Left renal pelvis (tissue), 4 donors: Measurements from ENCODE around the gene UNCX. TPM values are rescaled to one million over a fixed set of nuclear protein-coding genes. Genes with fewer than 3 reads are reported as not detected.
"Not testable (repeated sequence)": the region's sequence is repeated elsewhere in the genome, so short reads cannot be mapped to it uniquely, and the experiment has no call there.

ENCODE experiments used
- DNase-seq, 4 donors: peaks; one replicate each; pipeline ENCODE4 v3.0.0-alpha.2; 2013; ENCODE audit warnings: low read depth in 4 of 4, low spot score in 3 of 4
- polyA plus RNA-seq, 4 donors: library from polyadenylated mRNA; unstranded; fragments of 120-200 nt; gene quantifications; one replicate each; pipeline ENCODE4 v1.2.1, GENCODE V29; 2013; ENCODE audit not compliant: insufficient read length in 4 of 4

The UNCX gene
- polyA plus RNA-seq, 4 donors = 5.8 to 17.3 (median 8.3) TPM

DNA sequence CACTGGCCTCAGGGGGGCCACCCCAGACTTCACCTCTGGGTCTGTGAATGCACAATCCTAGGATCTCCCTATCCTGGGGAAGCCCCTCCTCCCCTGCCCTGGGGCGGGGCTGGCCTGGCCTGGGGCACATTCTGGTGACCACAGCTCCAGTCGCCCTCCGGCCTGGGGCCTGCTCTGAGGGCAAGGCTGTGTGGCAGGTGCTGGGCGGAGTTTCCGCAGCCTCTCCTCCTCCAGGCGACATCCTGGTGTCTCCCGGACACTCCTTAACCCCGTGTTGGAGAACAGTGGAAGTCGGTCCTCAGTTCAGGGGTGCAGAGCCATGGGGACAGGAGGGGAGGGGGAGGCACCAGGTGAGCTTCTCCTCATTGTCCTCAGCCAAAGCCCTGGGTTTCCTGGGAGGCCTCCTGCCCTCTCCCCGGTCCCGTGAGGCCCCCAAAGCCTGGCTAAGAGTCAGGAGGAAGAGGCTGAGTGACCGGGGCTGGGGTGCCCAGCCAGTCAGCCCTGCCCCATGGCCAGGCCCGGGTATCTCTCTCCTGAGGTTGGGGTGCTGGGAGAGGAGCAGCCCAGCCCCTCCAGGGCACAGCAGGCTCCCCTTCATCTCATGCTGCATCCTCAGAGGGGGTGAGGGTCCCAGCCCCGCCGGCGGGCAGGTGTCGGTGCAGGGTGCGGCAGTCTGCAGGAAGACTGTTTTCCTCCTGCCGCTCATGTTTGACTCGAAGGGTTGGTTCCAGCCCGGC lies 22.6 kb downstream of the UNCX start:
- no peak for DNase-seq

DNA sequence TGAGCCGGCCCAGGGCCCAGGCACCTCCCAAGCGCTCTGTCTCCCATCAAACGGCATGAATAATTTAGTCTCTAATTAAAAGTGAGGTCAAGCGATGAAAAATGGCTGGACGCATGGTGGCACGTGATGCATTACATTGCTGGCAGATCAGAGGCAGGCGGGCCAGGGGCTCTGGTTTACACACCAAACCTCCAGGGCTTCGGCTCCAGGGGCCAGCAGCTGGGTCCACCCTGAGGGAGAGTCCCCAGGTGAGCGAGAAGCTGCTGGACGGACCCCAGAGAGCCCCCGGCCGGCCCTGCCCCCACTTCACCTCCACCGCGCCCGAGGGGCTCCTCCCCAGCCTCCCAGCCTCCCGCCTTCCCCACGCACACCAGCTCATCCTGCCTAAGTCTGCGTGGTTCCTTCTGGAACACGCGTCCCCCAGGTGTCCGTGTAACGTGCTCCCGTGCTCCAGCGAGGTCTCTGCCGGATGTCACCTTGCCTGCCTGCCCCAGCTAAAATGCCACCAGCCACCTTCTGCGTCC lies 23.2 kb downstream of the UNCX start:
- no peak for DNase-seq

DNA sequence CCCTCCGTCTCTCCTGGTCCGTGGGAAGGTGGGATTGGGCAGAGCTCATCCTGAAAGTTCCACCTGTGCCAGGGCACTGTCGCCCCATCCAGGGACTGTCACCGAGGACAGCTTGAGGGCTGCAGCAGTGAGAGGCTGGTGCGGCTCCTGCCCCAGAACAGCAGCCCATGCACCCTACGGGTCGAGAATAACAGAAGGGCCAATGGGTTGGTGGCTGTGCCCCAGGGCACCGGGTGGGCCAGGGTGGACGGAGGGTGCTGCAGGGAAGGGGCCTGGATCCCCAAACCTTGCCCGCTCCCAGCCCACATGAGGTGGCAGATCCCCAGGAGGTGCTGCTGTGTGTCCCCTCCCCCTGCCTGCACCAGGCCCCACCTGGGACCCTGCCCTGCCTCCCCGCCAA lies 23.9 kb downstream of the UNCX start:
- no peak for DNase-seq

DNA sequence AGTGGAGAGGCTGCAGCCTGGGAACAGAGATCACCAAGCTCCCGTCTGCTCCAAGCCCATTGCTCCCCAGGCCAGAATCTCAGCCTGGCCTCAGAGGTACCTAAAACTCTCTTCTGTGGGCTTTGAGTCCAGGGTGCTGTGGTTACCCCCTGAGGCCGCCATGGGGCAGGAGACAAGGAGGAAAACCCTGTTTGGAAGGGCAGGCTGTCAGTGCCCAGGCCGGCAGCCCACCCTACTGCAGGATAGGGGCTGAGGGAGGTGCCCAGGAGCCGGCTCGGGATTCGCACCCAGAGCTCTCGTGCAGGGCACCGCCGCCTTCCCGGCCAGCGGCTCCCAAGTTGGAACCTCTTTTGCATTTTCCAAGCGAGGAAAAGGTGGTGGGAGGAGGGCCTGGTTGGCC lies 24.5 kb downstream of the UNCX start:
- DNase-seq = no peak

DNA sequence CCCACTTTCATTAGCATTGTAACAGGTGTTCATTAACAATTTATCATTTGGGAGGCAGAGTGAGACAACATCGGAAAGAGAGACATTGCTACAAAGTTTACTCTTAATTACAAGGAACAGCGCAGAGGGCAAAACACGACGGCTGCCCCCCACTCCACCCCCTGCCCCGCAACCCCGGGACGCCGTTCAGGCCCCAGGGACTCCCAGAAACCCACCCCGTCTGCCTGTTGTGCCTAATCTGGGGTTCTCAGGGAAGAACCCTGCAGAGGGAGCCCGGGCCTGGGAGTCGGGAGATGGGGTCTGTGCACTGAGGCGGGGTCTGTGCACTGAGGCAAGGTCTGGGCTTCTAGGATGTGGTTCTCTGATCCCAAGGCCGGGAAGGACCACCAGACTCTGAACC lies 25.2 kb downstream of the UNCX start:
- no peak for DNase-seq

DNA sequence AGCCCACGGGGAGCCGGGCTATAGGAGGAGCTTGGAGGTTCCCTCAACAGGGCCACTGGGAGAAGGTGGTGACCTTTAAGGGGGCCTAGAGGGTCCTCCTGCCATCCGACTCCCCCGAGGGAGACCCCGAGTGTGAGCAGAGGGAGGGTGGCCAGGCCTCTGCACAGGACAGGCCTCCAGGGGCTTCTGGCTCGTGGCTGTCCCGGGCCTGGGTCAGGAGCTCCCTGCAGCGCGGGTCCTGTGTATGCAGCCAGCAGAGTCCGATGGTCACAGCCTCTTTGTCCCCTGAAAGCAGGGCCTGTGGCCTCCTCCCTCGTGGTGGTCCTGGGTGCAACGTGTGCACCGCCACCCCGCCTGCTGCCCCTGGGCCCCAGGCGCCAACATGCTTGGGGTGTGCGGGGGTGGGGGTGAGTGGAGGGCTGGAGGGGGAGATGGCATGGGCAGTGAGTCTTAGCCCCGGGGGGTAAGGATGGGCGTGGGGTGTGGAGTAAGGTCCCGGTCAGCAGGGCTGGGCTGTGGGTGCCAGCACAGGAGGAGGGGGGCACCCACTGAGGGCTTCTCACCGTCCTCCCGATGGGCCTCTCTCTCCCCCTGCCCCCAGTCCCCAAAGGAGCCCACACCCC lies 27.1 kb downstream of the UNCX start:
- no peak for DNase-seq

DNA sequence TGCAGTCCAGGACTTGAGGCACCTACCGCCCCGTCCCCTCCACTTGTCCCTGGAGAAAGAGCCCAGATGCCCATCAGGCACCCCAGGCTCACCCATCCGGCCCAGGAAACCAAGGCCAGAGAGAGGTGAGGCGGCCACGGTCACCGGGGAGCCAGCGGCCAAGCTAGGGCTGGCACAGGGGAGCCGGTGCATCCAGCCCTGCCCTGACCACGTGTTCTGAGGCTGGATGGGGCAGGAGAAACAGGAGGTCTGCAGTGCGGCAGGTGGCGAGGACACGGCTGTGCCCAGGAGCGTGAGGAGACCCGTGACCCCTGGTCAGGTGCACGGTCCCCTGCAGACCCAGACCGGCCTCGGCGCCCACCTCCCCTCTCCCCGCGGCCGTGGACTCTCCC lies 27.6 kb downstream of the UNCX start:
- no peak for DNase-seq

DNA sequence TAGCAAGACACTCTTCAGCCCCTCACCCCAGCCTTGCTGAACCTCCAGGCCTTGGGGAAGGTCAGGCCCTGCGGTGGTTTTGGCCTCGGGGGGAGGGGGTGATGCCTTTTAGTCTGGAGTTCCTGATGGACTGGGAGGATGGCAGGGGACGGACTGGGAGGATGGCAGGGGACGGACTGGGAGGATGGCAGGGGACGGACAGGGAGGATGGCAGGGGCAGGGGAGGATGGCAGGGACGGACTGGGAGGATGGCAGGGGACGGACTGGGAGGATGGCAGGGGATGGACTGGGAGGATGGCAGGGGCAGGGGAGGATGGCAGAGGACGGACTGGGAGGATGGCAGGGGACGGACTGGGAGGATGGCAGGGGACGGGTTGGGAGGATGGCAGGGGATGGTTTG lies 28.4 kb downstream of the UNCX start:
- not testable (repeated sequence) for DNase-seq

DNA sequence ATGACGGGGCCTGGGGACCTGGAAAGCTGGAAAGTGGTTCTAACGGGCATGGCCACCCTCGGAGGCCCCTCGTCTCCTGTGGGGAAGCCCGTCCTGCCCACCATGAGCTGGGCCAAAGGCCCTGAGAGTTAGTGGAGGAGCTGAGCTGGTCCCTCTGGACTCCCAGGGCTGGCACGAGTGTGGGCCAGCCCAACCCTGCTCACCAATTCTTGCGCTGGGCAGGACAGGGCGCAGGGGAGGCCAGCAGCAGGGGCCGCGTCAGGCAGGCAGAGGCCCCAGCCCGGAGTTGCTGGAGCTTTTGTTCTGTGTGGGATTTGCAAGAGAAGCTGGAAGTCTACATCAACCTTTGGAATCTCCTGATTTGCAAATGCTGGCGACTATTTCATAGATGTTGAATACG lies 29.8 kb downstream of the UNCX start:
- DNase-seq = no peak

DNA sequence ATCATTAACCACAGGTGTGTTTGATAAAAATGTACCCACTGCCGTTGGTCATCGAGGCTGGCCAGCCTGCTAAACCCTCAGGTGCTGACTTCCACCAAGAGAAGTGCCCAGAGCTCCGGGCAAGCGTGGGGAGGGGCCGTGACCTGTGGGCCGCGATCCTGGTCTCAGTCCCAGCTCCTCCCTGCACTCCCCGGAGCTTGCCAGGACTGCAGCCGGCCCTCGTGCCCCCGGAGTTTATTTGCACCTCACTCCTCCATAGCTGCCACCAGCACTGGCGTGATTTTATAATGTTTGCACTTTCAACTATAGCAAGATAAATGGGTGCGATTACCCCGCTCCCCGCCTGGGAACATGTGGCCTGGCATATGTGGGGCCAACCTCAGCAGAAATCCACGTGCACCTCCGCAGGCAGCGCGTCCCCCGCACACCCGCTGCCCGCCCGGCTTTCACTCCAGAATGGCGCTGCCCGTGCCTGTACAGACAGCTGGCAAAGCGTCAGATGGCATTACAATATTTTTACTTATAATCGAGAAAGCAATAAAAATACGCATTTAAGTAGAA lies 30.8 kb downstream of the UNCX start:
- no peak for DNase-seq

DNA sequence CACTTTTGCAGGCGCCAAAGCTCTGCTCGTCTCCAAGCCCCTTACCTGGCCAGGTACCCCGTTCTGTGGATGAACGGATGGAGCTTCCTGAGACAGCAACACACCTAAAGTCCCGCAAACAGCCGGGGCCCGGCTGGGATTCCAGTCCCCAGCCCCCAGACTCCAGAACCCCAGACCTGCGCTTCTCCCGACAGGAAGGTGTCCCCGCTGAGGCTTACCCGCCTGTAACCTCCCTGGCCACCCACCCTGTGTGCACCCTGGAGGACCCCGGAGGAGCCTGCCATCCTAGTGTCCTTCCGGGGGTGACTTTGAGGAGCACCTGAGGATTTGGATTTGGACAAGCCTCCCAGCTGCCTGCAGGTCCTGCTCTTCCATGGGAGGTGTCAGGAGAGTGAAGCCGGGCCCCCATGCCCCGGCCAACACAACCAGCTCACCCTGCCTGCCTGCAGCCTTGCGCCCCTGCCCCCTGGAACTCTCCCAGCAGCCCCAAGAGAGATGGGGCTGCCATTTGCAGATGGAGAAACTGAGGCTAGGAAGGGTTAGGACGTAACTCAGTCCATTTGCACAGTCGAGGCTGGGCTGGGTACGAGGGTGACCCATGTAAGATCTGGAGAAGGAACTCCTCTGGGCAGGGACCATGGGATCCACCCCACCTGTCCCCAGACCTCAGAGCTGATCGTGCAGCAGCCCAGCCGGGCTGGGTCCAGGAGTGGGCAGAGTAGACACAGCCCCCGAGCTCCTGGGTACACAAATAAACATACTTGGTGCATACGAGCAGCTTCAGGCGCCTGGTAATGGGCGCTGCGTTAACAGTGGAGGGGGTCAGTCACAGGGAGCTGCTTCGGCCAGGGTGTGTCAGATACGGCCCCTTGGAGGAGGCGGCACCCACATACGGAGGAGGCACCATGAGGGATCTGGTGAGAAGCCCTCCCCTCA lies 31.9 kb downstream of the UNCX start:
- DNase-seq = no peak

DNA sequence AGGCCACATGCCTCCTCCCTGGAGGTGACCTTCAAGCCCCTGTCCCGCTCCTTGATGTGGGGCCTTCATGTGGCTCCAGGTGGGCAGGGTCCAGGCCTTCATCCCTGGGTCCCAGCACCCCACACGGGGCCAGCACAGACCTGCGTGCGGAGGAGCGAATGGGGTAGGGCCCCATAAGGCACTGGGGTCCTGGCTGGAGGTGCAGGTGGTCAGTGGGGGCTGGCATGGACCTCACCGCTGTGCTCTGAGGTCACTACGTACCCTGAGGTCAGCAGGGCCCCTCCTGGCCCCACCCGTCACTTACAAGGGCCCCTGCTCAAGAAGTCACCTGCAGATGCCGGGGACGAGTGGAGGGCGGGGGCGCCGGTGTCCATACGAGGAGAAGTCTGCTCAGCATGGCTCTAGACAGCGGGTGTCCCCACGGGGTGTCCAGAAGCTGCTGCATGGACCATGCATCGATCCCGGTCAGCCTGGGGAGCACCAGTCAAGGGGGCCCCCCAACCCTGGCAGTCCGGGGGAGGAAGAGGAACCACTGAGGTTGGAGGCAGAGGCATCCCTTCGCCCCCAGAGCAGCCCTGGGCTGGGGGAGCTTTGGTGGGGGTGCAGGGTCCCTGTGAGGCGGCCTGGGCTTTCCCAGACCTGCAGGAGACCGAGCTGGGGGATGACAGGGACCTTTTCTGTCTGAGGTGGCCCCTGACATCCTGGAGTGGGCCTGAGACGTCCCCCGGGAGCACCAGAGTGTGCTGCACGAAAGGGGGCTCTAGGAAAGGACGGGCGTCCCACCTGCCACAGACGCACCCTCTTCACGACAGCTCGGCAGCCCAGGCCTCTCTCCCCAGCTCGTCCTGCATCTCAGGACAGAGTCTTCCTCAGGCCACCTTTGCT lies 34.6 kb downstream of the UNCX start:
- DNase-seq = no peak

DNA sequence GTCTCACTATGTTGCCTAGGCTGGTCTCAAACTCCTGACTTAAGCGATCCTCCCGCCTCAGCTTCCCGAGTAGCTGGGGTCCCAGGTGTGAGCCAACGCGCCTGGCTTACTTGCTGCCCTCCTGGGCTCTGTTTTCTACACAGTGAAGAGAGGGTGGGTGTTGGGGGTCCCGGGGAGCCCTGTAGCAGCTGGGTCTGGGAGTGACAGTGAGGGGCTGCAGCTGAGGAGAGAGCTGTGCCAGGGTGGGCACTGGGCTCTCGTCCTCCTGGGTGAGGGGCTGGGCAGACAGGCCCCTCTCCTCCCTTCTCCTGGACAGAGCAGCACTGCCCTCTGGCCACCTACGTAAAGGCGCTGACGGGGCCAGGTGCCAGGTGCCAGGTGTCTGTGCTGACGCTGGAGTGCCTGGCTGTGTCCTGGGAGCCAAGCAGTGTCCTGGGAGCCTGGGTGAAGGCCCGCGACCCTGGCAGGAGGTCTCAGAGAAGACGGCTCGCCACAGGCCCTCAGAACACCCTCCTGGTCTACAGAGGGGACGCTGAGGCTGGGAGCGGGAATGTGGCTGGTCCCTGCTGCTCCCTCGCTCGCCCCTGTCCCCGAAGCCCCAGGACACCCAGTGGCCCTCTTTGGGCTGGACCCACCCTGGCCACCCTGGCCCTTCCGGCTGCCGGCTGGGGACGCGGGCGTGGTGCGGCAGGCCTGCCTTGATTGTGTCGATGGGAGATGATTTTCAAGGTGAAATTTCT lies 35.6 kb downstream of the UNCX start:
- DNase-seq = no peak

DNA sequence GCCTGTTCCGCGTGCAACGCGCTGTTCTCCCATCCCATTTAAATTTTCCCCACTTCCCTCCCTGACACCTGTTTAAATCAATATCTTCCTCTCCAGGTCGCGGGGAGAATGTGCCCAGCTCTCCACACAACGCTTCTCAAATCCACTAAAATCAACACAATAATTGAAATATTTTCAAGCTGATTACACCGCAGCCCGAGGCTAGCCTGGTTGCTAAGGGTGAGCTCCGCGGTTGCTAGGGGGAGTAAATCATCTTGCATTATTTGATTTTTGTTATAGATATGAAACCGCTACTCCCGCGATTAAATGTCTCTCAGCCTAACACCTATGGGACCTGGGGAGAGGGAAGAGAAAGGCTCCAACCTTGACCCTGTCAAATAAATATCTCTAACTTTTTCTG lies 36.2 kb downstream of the UNCX start:
- DNase-seq = no peak

DNA sequence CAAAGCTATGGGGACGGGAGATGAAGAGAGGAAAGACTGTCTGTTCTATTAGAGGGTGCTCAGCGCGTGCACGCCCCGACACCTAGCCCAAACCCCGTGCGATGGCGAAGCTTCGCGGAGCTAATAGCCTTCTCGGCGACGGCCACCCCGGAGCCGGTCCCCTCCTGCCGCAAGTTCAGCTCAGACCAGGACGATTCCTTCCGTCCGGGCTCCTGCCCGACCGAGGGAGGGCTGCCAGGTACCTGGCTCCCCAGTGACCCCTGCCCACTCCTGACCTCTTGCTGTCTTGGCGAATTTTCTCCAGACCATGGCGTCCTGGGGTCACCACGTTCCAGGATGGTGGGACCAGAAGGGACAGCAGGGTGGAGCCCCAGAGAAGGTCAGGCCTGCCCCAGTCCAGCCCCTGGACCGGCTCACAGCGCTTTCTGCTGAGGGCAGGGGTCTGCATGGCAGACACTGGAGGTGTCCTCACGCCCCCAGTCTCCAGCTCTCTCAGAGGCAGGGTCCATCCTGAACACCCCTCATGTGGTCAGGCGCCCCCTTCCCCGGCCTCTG lies 36.7 kb downstream of the UNCX start:
- DNase-seq = no peak

DNA sequence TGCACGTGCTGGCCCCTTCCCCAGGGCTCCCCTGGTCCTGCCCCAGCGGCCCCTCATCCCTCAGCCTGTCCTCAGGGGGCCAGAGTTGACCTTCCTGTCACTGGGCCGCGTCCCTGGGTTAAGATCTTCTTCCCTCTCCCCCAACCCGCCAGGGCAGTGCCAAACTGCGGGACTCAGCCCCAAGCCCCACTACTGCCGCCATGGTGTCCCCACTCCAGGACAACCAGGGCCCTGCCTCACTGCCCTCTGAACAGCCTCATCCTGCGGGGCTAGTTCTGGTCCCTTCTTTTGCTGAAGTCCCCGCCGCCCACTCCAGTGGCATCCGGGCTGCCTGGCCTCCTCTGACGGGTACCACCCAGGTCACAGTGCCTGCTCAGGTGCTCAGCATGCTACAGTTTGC lies 37.5 kb downstream of the UNCX start:
- no peak for DNase-seq

DNA sequence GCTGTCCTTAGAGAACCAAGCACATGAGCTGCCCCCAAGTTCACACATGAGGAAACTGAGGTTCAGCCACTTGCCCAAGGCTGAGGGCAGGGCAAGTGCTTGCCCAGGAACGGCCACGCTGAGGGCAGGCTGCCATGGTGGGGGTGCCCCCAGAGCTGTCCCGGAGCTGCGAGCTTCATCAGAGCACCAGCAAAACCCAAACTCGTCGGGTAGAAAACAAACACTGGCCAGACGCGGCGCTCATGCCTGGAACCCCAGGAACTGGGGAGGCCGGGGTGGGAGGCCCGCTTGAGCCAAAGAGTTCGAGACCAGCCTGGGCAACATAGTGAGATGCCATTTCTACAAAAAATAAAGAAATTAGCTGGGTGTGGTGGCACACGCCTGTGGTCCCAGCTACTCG lies 38.4 kb downstream of the UNCX start:
- DNase-seq = no peak

DNA sequence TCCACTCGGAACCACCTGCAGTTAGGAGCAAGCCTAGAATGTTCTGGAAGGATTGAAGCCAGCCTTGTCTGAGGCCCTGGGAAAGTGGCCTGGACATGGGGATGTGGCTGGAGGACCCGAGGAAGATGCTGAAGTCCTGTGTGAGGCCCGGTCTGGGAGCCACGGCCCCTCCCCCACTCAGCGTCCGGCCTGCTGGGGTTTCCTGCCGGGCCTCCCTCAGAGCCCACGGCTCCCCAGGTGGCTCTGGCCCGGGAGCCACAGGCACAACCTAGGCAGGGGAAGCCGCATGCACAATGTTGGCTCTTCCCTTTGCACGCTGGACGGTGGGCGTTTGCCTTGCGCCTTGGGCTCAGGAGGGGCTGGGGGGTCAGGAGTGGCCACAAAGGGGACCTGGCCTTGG lies 39.0 kb downstream of the UNCX start:
- no peak for DNase-seq

DNA sequence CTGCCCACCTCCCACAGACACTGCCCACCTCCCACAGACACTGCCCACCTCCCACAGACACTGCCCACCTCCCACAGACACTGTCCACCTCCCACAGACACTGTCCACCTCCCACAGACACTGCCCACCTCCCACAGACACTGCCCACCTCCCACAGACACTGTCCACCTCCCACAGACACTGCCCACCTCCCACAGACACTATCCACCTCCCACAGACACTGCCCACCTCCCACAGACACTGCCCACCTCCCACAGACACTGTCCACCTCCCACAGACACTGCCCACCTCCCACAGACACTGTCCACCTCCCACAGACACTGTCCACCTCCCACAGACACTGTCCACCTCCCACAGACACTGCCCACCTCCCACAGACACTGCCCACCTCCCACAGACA lies 39.5 kb downstream of the UNCX start:
- DNase-seq = not testable (repeated sequence)
